Measurements from ENCODE around the gene GAPDHS. TPM values are rescaled to one million over a fixed set of nuclear protein-coding genes. Genes with fewer than 3 reads are reported as not detected.

GAPDHS gene
- total RNA-seq, 4 donors from 2014 or later, result not detected

DNA sequence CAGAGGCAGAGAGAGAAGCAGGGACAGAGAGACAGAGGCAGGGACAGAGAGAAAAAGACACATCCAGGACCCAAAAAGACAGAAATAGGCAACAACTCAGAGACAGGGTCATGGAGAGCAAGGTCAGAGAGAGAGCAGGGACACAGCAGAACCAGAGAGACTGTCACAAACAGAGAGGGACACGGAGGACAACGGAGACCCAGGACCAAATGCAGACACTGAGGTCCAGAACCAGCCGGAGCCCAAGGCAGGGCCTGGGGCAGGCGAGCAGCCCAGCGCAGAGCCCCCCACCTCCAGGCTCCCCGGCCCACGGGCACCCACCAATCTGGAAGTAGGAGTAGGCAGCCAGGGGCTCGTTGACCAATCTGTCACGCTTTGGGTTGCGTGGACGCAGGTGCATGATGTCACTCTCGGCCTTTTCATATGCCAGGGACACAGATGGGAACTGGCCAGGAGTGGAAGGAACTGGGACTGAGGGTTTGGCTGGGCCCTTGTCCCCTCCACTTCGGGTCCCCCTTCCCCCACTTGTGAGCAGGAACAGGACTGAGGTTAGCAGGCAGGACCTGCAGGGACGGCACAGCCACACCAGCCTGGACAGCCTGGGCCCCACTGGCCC, 20.2 kb downstream of the GAPDHS start:
- Histone ChIP-seq H3K9me3 (peaks cover 0 to 6% (median 0%) of the 10 kb centered on the region in 3 donors), H3K36me3 (no peaks in the 10 kb centered on the region), H3K27ac (no peak overlapping the region), H3K27me3 (peaks cover 18% of the 10 kb centered on the region), H3K4me1 (peaks cover 0 to 20% (median 6%) of the 10 kb centered on the region in 3 donors), H3K4me3 (no peak overlapping the region)
- no peak for TF ChIP-seq POLR2A (IDR thresholded peaks at IDR 0.05)
- no peak for TF ChIP-seq POLR2AphosphoS5 (IDR thresholded peaks at IDR 0.05)
- TF ChIP-seq EP300 (IDR thresholded peaks at IDR 0.05), result no peak
- TF ChIP-seq, protein P1, sequence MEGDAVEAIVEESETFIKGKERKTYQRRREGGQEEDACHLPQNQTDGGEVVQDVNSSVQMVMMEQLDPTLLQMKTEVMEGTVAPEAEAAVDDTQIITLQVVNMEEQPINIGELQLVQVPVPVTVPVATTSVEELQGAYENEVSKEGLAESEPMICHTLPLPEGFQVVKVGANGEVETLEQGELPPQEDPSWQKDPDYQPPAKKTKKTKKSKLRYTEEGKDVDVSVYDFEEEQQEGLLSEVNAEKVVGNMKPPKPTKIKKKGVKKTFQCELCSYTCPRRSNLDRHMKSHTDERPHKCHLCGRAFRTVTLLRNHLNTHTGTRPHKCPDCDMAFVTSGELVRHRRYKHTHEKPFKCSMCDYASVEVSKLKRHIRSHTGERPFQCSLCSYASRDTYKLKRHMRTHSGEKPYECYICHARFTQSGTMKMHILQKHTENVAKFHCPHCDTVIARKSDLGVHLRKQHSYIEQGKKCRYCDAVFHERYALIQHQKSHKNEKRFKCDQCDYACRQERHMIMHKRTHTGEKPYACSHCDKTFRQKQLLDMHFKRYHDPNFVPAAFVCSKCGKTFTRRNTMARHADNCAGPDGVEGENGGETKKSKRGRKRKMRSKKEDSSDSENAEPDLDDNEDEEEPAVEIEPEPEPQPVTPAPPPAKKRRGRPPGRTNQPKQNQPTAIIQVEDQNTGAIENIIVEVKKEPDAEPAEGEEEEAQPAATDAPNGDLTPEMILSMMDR (IDR thresholded peaks at IDR 0.05), result no peak
- 55 to 59% methylated on average over 3 to 8 of the region's 14 CpGs for WGBS, 2 donors (ENCODE audit: low coverage in 1 of 2)
- no peak for ATAC-seq

GRCh38 chr19:35554076-35554475, 20.8 kb downstream of the GAPDHS start:
- peaks cover 0 to 8% (median 0%) of the 10 kb centered on the region in 3 donors for H3K9me3 ChIP-seq
- H3K36me3 ChIP-seq, result no peaks in the 10 kb centered on the region
- peaks cover 24% of the 10 kb centered on the region for H3K27me3 ChIP-seq
- no peak overlapping the region for H3K4me3 ChIP-seq
- ATAC-seq, result no peak
- peaks cover 0 to 19% (median 7%) of the 10 kb centered on the region in 3 donors for H3K4me1 ChIP-seq
- TF ChIP-seq, protein P1 (IDR thresholded peaks at IDR 0.05), result no peak
- H3K27ac ChIP-seq, result no peak overlapping the region
- 57 to 67% methylated on average over 1 to 5 of the region's 5 CpGs for WGBS, 2 donors (ENCODE audit: low coverage in 1 of 2)

DNA sequence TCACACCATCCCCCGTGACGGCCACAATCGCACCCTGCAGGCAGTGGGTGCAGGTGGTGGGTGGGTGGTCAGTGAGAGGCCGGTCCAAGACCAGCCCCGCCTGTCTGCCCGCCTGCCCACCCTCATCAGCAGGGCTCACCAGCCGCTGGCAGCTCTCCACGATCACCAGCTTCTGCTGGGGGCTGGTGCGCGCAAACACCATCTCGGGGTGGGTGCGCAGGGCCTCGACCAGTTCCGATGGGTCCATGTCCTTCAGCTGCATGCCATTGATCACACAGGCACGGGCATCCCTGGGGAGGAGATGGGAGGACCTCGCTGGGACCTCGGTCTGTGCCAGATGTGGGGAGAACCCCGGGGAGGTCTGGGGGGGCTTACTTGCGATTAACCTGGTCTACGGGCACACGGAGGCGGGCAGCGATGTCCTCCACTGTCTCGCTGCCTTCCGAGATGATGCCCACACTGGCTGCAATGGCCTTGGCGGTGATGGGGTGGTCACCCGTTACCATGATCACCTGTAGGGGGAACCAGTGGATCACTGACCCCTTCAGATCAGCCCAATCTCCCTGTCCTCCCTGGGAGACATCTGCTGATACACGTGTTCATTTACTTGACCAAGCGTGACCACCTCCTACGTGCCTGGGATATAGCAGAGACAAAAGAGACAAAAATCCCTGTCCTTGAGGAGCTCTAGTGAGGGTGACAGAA, 22.2 kb downstream of the GAPDHS start:
- WGBS, 2 donors (ENCODE audit: low coverage in 1 of 2), result 32 to 50% methylated on average over 2 to 7 of the region's 30 CpGs
- ATAC-seq, result no peak
- H3K9me3 ChIP-seq, result peaks cover 0 to 8% (median 0%) of the 10 kb centered on the region in 3 donors
- no peak overlapping the region for H3K27ac ChIP-seq
- no peak overlapping the region for H3K4me3 ChIP-seq
- H3K36me3 ChIP-seq, result no peaks in the 10 kb centered on the region
- no peak for TF ChIP-seq POLR2A (IDR thresholded peaks at IDR 0.05)
- TF ChIP-seq, protein P1 (IDR thresholded peaks at IDR 0.05), result no peak
- no peak for TF ChIP-seq EP300 (IDR thresholded peaks at IDR 0.05)
- no peak for TF ChIP-seq POLR2AphosphoS5 (IDR thresholded peaks at IDR 0.05)
- peaks cover 38% of the 10 kb centered on the region for H3K27me3 ChIP-seq
- peaks cover 0 to 16% (median 7%) of the 10 kb centered on the region in 3 donors for H3K4me1 ChIP-seq

DNA sequence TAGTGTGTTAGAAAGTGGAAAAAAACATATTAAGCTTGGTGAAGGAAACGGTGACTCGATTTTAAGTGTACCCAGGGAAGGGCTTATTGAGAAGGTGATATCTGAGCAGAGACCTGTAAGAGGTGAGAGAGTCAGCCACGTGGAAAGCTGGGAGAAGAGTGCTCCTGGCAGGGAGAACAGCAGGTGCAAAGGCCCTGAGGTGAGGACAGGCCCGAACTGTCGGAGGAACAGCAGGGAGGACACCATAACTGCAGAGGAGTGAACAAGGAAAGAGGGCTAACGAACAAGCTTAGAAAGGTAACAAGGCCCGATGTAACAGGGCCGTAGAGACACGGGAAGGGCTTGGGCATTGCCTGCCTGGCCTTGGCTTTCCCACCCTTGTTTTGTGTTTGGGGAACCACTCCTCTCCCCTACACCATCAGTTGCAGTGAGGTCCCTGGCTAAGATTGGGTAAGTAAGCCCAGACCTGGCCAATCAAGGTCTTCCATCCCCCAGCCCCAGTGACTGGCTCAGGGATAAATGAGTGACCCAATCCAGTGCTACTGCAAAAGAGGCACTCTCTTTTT, 22.9 kb downstream of the GAPDHS start:
- TF ChIP-seq, protein P1 (IDR thresholded peaks at IDR 0.05), result no peak
- TF ChIP-seq POLR2AphosphoS5 (IDR thresholded peaks at IDR 0.05), result no peak
- TF ChIP-seq POLR2A (IDR thresholded peaks at IDR 0.05), result no peak
- no peak for TF ChIP-seq EP300 (IDR thresholded peaks at IDR 0.05)
- Histone ChIP-seq H3K4me3 (no peak overlapping the region), H3K27me3 (peaks cover 44% of the 10 kb centered on the region), H3K27ac (no peak overlapping the region), H3K4me1 (peaks cover 0 to 16% (median 7%) of the 10 kb centered on the region in 3 donors), H3K9me3 (peaks cover 0 to 8% (median 0%) of the 10 kb centered on the region in 3 donors), H3K36me3 (no peaks in the 10 kb centered on the region)
- ATAC-seq, result no peak
- WGBS, 2 donors (ENCODE audit: low coverage in 1 of 2), result 77 to 83% methylated on average over 4 to 9 of the region's 9 CpGs

All from gastroesophageal sphincter (tissue), 4 donors.